Measurements from ENCODE around the gene SECISBP2L. TPM values are rescaled to one million over a fixed set of nuclear protein-coding genes. Genes with fewer than 3 reads are reported as not detected.

Gene SECISBP2L
- total RNA-seq, 1 experiment from 2014 or later, result 14.5 TPM

DNA sequence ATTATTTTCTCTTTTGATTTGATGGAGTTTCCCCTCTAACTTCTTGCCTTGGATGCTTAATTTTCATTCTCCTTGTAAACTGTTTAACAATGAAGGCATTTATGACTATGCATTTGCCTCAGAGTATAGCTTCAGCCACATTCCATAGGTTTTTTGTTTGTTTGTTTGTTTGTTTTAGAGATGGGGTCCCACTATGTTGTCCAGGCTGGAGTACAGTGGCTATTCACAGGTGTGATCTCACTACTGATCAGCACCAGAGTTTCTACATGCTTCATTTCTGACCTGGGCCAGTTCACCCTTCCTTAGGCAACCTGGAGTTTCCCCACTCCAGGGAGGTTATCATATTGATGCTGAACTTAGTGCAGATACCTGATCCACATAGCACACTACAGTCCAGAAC is 4.1 kb downstream of the SECISBP2L start:
- H3K4me3 ChIP-seq (ENCODE audit: insufficient read depth, low read depth, low read length), result no peak overlapping the region
- H3K36me3 ChIP-seq (replicated peaks; ENCODE audit: control insufficient read depth, insufficient read depth, low read length), result no peaks in the 10 kb centered on the region
- H3K27me3 ChIP-seq (ENCODE audit: control insufficient read depth, insufficient read depth, low read length), result no peaks in the 10 kb centered on the region
- DNase-seq, result no peak

DNA sequence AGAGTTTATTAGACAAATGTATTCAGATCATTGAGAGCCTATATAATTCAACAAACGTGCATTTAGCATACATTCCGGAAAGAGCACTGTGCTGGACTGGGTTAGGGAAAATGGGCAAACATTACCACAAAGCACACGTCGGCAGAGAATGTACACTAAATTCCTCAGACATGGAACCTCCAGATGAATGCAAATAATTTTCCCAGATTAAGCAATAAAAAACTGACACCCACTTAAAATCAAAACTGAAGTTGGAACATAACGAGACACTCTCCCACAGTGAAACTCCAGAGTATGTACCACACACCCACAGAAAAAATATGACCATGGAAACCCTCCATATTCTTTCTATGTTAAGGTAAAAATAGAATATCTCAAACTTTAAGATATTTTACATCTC is 4.8 kb downstream of the SECISBP2L start:
- DNase-seq, result no peak
- Histone ChIP-seq H3K36me3 (replicated peaks; ENCODE audit: control insufficient read depth, insufficient read depth, low read length) (no peaks in the 10 kb centered on the region), H3K4me3 (ENCODE audit: insufficient read depth, low read depth, low read length) (no peak overlapping the region), H3K27me3 (ENCODE audit: control insufficient read depth, insufficient read depth, low read length) (no peaks in the 10 kb centered on the region)

DNA sequence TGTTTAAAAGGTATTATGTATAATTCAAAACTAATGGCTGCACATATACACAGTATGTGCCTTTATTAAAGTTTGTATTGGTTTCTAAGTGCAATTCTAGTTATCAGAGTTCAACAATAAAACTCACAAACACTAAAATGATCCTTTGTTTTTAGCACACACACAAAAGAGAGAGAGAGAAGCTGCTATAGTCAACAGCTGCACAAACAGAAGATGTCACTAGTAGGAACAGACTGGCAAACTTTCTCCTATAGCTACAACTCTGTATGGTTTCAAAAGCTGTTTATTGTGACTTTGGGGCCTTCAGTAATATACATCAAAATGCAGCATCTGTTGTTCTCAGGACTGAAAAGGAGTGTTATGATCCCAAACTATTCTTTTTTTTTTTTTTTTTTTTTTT is 6.1 kb downstream of the SECISBP2L start:
- DNase-seq, result no peak
- Histone ChIP-seq H3K36me3 (replicated peaks; ENCODE audit: control insufficient read depth, insufficient read depth, low read length) (no peaks in the 10 kb centered on the region; the same call in none of the 2 replicates), H3K4me3 (ENCODE audit: insufficient read depth, low read depth, low read length) (no peak overlapping the region), H3K27me3 (ENCODE audit: control insufficient read depth, insufficient read depth, low read length) (no peaks in the 10 kb centered on the region)

DNA sequence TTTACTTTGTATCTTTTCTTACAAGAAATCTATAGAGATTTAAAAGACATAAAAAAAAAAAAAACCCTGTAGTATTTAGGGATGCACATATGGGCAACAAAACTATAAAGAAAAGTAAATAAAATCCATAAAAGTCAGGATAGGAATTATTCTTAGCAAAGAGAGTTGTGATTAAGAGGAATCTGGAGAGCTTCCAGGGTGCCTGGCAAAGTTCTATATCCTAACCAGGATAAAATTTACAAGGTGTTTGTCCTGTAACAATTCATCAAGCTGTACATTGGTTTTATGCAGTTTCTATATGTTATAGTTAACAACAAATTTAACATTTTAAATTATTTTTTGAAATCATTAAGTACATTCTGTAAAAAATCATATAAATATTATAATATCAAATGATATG is 7.9 kb downstream of the SECISBP2L start:
- no peaks in the 10 kb centered on the region; the same call in none of the 2 replicates for H3K36me3 ChIP-seq (replicated peaks; ENCODE audit: control insufficient read depth, insufficient read depth, low read length)
- H3K27me3 ChIP-seq (ENCODE audit: control insufficient read depth, insufficient read depth, low read length), result no peaks in the 10 kb centered on the region
- no peak for DNase-seq
- H3K4me3 ChIP-seq (ENCODE audit: insufficient read depth, low read depth, low read length), result no peak overlapping the region

DNA sequence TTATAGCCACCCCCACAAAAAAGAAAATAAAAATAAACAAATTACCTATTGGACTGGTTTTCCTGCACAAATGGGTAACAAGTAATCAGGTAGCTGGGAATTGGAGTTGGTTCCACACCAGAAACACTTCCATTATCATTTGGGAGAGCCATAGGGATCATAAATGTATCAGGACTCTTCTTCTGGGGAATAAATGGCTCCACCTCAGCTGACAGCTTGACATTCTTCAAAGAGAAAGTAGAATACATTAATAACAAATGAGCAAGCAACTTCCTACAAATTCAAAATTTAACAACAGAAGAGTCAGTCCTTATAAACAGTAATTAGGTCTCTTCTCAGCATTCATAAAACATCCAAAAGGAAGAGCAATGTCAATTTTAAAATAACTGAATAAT is 8.7 kb downstream of the SECISBP2L start:
- no peak for DNase-seq
- Histone ChIP-seq H3K27me3 (ENCODE audit: control insufficient read depth, insufficient read depth, low read length) (no peaks in the 10 kb centered on the region), H3K4me3 (ENCODE audit: insufficient read depth, low read depth, low read length) (no peak overlapping the region), H3K36me3 (replicated peaks; ENCODE audit: control insufficient read depth, insufficient read depth, low read length) (no peaks in the 10 kb centered on the region; the same call in none of the 2 replicates)

DNA sequence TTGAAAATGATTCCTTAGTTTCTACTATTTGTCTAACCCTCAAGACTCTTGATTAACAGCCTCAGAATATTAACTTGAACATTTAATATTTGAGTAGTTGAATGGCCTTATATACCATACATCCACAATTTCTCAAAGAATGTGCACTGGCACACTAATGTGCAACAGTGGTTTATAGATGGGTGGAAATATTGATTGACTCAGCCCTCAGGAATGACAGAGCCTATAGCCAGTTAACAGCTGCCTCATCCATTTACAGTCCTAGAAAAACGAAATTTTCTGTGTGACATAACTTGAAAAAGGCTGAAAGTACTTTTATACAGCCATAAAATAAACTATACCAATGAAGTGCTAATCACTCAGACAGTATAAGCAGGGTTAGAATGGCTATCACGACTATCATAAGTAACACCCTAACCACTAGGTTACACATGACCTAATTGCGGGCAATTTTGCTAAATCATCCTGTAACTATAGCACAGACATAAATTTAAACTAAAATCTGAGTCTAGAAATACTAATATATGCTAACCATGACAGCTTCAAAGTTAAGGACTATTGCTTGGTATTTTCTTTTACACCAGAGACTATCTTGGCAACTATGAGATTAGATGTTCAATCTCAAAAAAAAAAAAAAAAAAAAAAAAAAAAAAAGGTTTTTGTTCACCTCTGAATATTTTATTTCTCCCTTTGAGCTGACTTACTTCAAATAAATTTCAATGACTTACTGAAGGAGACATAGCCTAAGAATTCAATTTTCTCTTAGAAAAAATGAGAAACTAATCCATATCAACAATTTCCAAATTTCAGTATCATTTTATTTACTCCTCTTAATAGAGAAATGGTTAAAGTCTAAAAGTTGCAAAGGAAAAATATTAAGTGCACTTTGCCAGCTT is 9.3 kb downstream of the SECISBP2L start:
- DNase-seq, result no peak
- H3K4me3 ChIP-seq (ENCODE audit: insufficient read depth, low read depth, low read length), result no peak overlapping the region
- H3K27me3 ChIP-seq (ENCODE audit: control insufficient read depth, insufficient read depth, low read length), result no peaks in the 10 kb centered on the region
- H3K36me3 ChIP-seq (replicated peaks; ENCODE audit: control insufficient read depth, insufficient read depth, low read length), result no peaks in the 10 kb centered on the region; the same call in none of the 2 replicates

DNA sequence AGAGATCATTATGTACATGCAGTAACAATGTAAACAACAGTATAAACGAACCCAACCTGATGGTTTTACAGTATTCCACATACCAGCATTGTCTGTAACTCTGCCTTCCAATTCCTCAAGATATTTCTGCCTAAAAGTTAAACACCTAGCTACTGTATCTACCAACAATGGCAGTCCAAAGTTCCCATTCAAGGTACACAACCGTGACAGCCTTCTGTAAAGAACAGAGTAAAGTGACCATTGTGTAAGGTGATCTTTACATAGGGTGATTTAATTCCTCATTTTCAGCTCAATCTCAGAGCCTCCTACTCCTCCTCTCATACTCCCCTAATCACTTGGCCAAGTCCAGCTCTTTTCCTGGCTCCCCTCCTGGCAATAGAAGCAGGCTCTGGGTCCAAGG is 10.4 kb downstream of the SECISBP2L start:
- no peaks in the 10 kb centered on the region; the same call in none of the 2 replicates for H3K36me3 ChIP-seq (replicated peaks; ENCODE audit: control insufficient read depth, insufficient read depth, low read length)
- no peak for DNase-seq
- H3K4me3 ChIP-seq (ENCODE audit: insufficient read depth, low read depth, low read length), result no peak overlapping the region
- H3K27me3 ChIP-seq (ENCODE audit: control insufficient read depth, insufficient read depth, low read length), result no peaks in the 10 kb centered on the region

DNA sequence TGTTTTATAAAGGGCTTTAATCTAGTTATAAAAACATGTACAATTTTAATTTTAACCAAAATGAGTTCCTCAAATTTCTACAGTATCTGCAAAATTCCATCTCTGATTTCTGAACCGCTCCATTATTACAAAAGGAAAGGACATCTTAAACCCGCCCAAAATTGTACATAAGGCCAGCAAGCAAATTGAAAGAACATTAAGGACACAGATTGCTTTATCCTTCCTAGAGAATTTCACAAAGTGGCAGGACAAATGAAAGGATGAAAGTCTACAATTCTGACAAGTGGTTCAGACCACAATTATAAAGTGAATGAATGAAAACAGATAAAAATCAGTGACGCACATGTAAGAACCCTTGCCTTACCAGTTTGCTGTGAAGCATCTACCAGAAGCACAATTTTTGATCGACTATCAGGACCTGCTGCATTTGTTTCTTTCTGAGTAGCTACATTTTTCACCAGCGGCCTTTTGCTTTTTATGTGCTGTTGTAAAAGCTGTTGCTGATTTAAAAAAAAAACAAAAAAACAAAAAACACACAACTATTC is 13.6 kb downstream of the SECISBP2L start:
- H3K36me3 ChIP-seq (replicated peaks; ENCODE audit: control insufficient read depth, insufficient read depth, low read length), result no peaks in the 10 kb centered on the region; the same call in none of the 2 replicates
- H3K4me3 ChIP-seq (ENCODE audit: insufficient read depth, low read depth, low read length), result no peak overlapping the region
- H3K27me3 ChIP-seq (ENCODE audit: control insufficient read depth, insufficient read depth, low read length), result no peaks in the 10 kb centered on the region
- DNase-seq, result no peak

DNA sequence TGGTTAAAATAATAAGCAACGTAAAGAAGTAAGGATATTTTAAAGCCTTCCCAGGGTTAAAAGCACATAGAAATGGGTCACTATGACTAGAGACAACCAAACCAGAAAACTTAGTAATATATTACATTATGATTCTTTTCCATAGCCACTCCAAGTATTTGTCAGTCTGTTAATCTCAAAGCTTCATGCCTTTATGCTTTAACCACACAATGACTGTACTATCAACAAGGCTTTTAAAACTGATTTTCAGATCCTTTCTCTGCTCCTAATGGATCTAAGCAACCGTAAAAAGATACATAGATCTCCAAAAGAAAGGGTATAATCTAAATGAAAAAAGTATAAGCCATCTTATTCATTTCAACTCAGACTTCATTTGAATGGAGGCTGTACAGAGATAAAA is 14.4 kb downstream of the SECISBP2L start:
- DNase-seq, result no peak
- H3K36me3 ChIP-seq (replicated peaks; ENCODE audit: control insufficient read depth, insufficient read depth, low read length), result no peaks in the 10 kb centered on the region; the same call in none of the 2 replicates
- no peaks in the 10 kb centered on the region for H3K27me3 ChIP-seq (ENCODE audit: control insufficient read depth, insufficient read depth, low read length)
- H3K4me3 ChIP-seq (ENCODE audit: insufficient read depth, low read depth, low read length), result no peak overlapping the region

DNA sequence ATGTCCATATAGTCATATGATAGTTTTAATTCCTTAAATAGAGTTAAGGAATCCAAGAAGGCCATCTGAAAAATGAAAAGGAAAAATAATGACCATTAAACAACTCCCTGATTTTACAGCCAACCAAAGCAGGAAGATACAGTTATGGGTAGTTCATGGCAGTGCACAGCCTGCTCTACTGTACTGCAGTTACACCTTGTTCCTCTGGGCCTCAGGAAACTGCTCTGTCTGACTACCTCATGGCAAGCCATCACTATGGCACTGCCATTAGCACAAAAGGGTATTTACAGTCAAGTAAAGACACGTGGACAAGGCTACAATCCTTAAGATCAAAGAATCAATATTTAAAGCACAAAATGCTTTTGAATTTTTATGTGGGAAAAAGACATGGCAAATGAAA is 19.5 kb downstream of the SECISBP2L start:
- Histone ChIP-seq H3K4me3 (ENCODE audit: insufficient read depth, low read depth, low read length) (no peak overlapping the region), H3K36me3 (replicated peaks; ENCODE audit: control insufficient read depth, insufficient read depth, low read length) (0 out of 2 replicates have a peak, but pooled peaks cover 1% of the 10 kb centered on the region), H3K27me3 (ENCODE audit: control insufficient read depth, insufficient read depth, low read length) (no peaks in the 10 kb centered on the region)
- no peak for DNase-seq

DNA sequence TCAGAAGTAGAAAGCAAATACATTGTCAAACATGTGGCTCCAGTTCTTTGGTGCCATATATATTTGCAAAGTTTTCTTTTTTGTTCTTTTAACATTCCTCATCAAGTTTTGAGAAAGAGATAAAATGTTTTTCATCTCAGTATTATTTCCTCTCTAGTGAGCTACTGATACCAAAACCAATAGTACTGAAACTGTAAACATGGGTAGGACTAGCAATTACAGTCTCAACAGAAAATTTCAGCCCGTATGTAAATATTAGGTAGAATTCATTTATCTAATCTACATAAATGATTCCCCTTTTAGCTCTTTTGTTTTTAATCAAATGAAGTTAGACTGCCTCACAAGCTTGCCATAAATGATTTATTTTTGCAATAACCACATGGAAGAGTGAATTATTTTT is 21.4 kb downstream of the SECISBP2L start:
- no peaks in the 10 kb centered on the region for H3K27me3 ChIP-seq (ENCODE audit: control insufficient read depth, insufficient read depth, low read length)
- 0 out of 2 replicates have a peak, but pooled peaks cover 1% of the 10 kb centered on the region for H3K36me3 ChIP-seq (replicated peaks; ENCODE audit: control insufficient read depth, insufficient read depth, low read length)
- H3K4me3 ChIP-seq (ENCODE audit: insufficient read depth, low read depth, low read length), result no peak overlapping the region
- DNase-seq, result no peak

DNA sequence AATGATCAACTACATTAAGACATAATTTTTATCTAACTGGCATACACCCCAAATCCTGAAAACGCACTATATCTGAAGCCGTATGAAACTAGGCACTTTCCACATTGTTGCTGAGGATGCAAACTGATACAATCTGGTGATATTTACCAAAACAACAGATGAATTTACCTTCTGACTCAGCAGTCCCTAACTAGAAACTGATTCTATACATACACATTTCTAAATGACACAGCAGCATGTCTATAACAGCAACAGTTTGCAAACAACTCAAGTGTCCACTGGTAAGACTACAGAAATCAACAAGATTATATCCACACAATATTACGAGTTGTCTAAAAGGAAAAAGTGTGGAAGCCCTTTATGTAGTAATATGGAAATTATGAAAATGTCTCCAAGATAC is 22.9 kb downstream of the SECISBP2L start:
- Histone ChIP-seq H3K27me3 (ENCODE audit: control insufficient read depth, insufficient read depth, low read length) (no peaks in the 10 kb centered on the region), H3K36me3 (replicated peaks; ENCODE audit: control insufficient read depth, insufficient read depth, low read length) (peaks cover 1% of the 10 kb centered on the region; the same call in 1 of the 2 replicates), H3K4me3 (ENCODE audit: insufficient read depth, low read depth, low read length) (no peak overlapping the region)
- DNase-seq, result no peak

DNA sequence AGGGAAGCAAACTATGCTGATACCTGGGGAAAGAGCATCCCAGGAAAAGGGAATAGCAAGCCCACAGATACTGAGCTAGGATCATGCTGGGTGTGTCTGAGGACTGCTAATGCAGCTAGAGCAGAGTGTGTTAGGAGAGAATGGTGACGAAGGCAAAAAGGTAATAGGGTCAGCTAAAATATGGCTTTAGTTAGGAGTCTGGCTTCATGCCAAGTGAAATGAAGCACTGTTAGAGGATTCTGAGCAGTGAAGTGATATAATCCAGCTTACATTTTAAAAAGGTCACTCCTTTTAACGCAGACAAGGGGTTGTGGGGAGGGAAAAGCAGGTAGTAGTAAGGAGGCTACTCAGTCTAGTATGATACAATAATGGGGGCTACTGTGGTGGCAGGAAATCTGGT is 30.4 kb downstream of the SECISBP2L start:
- Histone ChIP-seq H3K27me3 (ENCODE audit: control insufficient read depth, insufficient read depth, low read length) (no peaks in the 10 kb centered on the region), H3K4me3 (ENCODE audit: insufficient read depth, low read depth, low read length) (no peak overlapping the region), H3K36me3 (replicated peaks; ENCODE audit: control insufficient read depth, insufficient read depth, low read length) (peaks cover 5% of the 10 kb centered on the region)
- no peak for DNase-seq

DNA sequence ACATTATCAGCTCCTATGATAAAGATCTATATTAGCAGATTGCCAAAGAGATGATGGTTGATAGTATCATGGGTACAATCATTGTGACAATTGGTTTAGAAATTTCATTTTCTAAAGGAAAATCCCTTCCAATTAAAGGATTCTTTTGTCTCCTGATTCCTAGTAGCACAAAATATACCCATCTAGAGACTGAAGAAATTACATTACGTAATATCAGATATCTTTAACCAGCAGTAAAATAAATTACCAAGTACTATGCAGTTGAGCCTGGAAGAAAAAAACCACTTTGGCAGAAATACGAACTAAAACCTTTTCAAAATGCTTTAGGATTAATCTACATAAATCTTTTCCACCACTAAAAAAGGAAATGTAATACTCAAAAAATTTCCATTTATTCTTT is 46.9 kb downstream of the SECISBP2L start:
- Histone ChIP-seq H3K36me3 (replicated peaks; ENCODE audit: control insufficient read depth, insufficient read depth, low read length) (peaks cover 11% of the 10 kb centered on the region), H3K27me3 (ENCODE audit: control insufficient read depth, insufficient read depth, low read length) (no peaks in the 10 kb centered on the region), H3K4me3 (ENCODE audit: insufficient read depth, low read depth, low read length) (no peak overlapping the region)
- DNase-seq, result no peak

DNA sequence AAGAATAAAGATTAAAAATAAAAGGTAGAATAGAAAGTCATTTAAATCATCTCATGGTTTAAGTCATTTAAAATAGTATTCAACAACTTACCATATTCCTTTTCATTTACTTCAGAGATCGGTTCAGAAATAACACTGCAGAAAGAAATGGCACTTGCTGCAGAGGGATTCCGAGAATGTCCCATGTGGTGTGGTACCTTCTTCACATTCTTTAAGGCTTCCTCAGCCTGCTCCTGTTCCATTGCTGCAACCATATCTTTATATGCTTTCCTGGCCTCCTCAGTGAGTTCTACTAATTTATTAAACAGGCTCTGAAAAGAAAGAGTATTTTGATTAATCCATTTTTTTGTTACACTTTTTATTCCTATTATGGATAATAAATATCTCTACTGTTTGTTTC is 50.0 kb downstream of the SECISBP2L start:
- peaks cover 15% of the 10 kb centered on the region for H3K36me3 ChIP-seq (replicated peaks; ENCODE audit: control insufficient read depth, insufficient read depth, low read length)

More for the DNA sequence above, 50.0 kb downstream of the SECISBP2L start:
- H3K4me3 ChIP-seq (ENCODE audit: insufficient read depth, low read depth, low read length), result no peak overlapping the region
- DNase-seq, result no peak
- H3K27me3 ChIP-seq (ENCODE audit: control insufficient read depth, insufficient read depth, low read length), result no peaks in the 10 kb centered on the region
